Measurements from ENCODE around the gene SGPP2.
A peak's percentile ranks its signal among the peaks of the same experiment; 100 is the strongest.
"Not testable (repeated sequence)": the region's sequence is repeated elsewhere in the genome, so short reads cannot be mapped to it uniquely, and the experiment has no call there.

SGPP2 gene

GRCh38 chr2:222424276-222424728, at the start of gene SGPP2:
Gene SGPP2, plus strand, starts transcription at chr2:222424543. Its CDS starts 60 bp downstream, at chr2:222424603.
- DNase-seq = no peak

- DNase-seq = no peak
These were observed 48.5 kb upstream of the SGPP2 start for GRCh38 chr2:222375798-222376197.

GRCh38 chr2:222380456-222380855, 43.9 kb upstream of the SGPP2 start:
- DNase-seq = no peak

- no peak for DNase-seq
These were observed 42.8 kb upstream of the SGPP2 start for GRCh38 chr2:222381566-222381965.

GRCh38 chr2:222383255-222383654, 41.1 kb upstream of the SGPP2 start:
- no peak for DNase-seq

- no peak for DNase-seq
These were observed 32.5 kb upstream of the SGPP2 start for GRCh38 chr2:222391743-222392285.

GRCh38 chr2:222393733-222394267, 30.5 kb upstream of the SGPP2 start:
- no peak for DNase-seq

GRCh38 chr2:222398446-222398885, 25.9 kb upstream of the SGPP2 start:
- no peak for DNase-seq

- DNase-seq = no peak
These were observed 25.1 kb upstream of the SGPP2 start for GRCh38 chr2:222399038-222399783.

- no peak for DNase-seq
These were observed 20.0 kb upstream of the SGPP2 start for GRCh38 chr2:222404151-222404905.

GRCh38 chr2:222408684-222409083, 15.7 kb upstream of the SGPP2 start:
- no peak for DNase-seq

- DNase-seq = peak; percentile 80
These were observed 13.8 kb upstream of the SGPP2 start for GRCh38 chr2:222410534-222410933.

- not testable (repeated sequence) for DNase-seq
These were observed 12.0 kb upstream of the SGPP2 start for GRCh38 chr2:222412334-222412733.

- DNase-seq = no peak
These were observed 10.9 kb upstream of the SGPP2 start for GRCh38 chr2:222413295-222413911.

GRCh38 chr2:222418739-222419138, 5.6 kb upstream of the SGPP2 start:
- no peak for DNase-seq

GRCh38 chr2:222420508-222420907, 3.8 kb upstream of the SGPP2 start:
- no peak for DNase-seq

GRCh38 chr2:222421626-222422025, 2.7 kb upstream of the SGPP2 start:
- no peak for DNase-seq

- no peak for DNase-seq
These were observed 1.2 kb upstream of the SGPP2 start for GRCh38 chr2:222423186-222423585.

- no peak for DNase-seq
These were observed 589 bp upstream of the SGPP2 start for GRCh38 chr2:222423632-222424275.

- no peak for DNase-seq
These were observed 657 bp downstream of the SGPP2 start for GRCh38 chr2:222424729-222425671.

- DNase-seq = no peak
These were observed 3.4 kb downstream of the SGPP2 start for GRCh38 chr2:222427646-222428301.

All from islet precursor cell (in vitro differentiated cells).